Kidney epithelial cell (primary cell): ENCODE data around the gene ARMC2. TPM values are rescaled to one million over a fixed set of nuclear protein-coding genes. Genes with fewer than 3 reads are reported as not detected.
"Not testable (repeated sequence)": the region's sequence is repeated elsewhere in the genome, so short reads cannot be mapped to it uniquely, and the experiment has no call there.

Source experiments
- DNase-seq: peaks from one replicate; pipeline ENCODE4 v3.0.0-alpha.2; 2010; ENCODE audit warnings: low read depth
- H3K27me3 ChIP-seq: 2 replicates; pipeline ENCODE4 v1.6.0; 2011; ENCODE audit warnings: low read length; ENCODE audit not compliant: control insufficient read depth, insufficient read depth
- H3K36me3 ChIP-seq: 2 replicates; pipeline ENCODE4 v1.5.1; 2011; ENCODE audit warnings: low read length; ENCODE audit not compliant: control insufficient read depth, insufficient read depth
- H3K4me3 ChIP-seq: 2 replicates; pipeline ENCODE4 v1.5.1; 2011; ENCODE audit warnings: low read depth, mild to moderate bottlenecking, control low read depth, low read length
- CTCF ChIP-seq: IDR thresholded peaks from 2 replicates; pipeline ENCODE4 v1.5.1; 2011; ENCODE audit warnings: mild to moderate bottlenecking, moderate library complexity, low read length, control low read depth, inconsistent platforms; ENCODE audit not compliant: insufficient read depth, poor library complexity, severe bottlenecking
- total RNA-seq: library from RNA; depleted of rRNA; stranded (reverse); fragments of >200 nt; gene quantifications from 2 replicates; pipeline ENCODE4 v1.2.3, GENCODE V29; 2015

ARMC2 gene
- total RNA-seq, 1 donor from 2014 or later = 1.1 TPM

- TF ChIP-seq CTCF = no peak
- H3K27me3 ChIP-seq = no peaks in the 10 kb centered on the region
- H3K36me3 ChIP-seq = no peaks in the 10 kb centered on the region
- no peak for DNase-seq
- no peak overlapping the region for H3K4me3 ChIP-seq
Observed at GRCh38 chr6:108851756-108852155, 3.5 kb downstream of the ARMC2 start.

- no peak for DNase-seq
- no peaks in the 10 kb centered on the region for H3K27me3 ChIP-seq
- no peak overlapping the region for H3K4me3 ChIP-seq
- no peaks in the 10 kb centered on the region for H3K36me3 ChIP-seq
- TF ChIP-seq CTCF = no peak
Observed at GRCh38 chr6:108853077-108853476, 4.9 kb downstream of the ARMC2 start.

GRCh38 chr6:108862479-108863191, 14.4 kb downstream of the ARMC2 start:
- TF ChIP-seq CTCF = no peak
- Histone ChIP-seq H3K4me3 (no peak overlapping the region), H3K36me3 (peaks cover 1% of the 10 kb centered on the region), H3K27me3 (no peaks in the 10 kb centered on the region)
- no peak for DNase-seq

- DNase-seq, H3K27me3 ChIP-seq, H3K4me3 ChIP-seq, H3K36me3 ChIP-seq: not testable (repeated sequence)
Observed at GRCh38 chr6:108865751-108866286, 17.6 kb downstream of the ARMC2 start.

GRCh38 chr6:108866798-108867197, 18.6 kb downstream of the ARMC2 start:
- no peak overlapping the region for H3K4me3 ChIP-seq
- TF ChIP-seq CTCF = no peak

GRCh38 chr6:108868647-108869046, 20.4 kb downstream of the ARMC2 start:
- TF ChIP-seq CTCF = no peak
- Histone ChIP-seq H3K4me3 (no peak overlapping the region), H3K27me3 (no peaks in the 10 kb centered on the region), H3K36me3 (no peaks in the 10 kb centered on the region)
- no peak for DNase-seq

More at GRCh38 chr6:108866798-108867197, 18.6 kb downstream of the ARMC2 start:
- no peak for DNase-seq
- Histone ChIP-seq H3K27me3 (no peaks in the 10 kb centered on the region), H3K36me3 (peaks cover 1% of the 10 kb centered on the region)
